Measurements from ENCODE around the gene SELENOO.

Gene SELENOO

DNA sequence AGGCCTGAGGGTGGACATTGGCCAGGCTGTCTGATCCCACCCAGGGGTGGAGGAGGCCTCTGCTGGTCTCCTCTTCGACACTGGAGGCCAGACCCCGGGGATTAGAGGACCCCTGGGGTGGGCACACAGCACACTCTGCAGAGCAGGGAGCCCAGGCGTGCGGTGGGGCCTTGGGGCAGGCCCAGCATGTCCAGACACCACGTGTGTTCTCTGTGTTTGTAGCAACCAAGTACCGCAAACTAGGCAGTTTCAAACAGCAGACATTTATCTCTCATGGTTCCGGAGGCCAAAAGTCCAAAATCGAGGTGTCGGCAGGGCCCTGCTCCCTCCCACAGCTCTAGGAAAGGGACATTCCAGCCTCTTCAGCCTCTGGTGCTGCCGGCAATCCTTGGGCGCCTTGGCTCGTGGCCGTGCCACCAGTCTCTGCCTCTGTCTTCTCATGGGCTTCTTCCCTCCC is 28.8 kb upstream of the SELENOO start:
- DNase-seq (ENCODE audit: low spot score): no peak

DNA sequence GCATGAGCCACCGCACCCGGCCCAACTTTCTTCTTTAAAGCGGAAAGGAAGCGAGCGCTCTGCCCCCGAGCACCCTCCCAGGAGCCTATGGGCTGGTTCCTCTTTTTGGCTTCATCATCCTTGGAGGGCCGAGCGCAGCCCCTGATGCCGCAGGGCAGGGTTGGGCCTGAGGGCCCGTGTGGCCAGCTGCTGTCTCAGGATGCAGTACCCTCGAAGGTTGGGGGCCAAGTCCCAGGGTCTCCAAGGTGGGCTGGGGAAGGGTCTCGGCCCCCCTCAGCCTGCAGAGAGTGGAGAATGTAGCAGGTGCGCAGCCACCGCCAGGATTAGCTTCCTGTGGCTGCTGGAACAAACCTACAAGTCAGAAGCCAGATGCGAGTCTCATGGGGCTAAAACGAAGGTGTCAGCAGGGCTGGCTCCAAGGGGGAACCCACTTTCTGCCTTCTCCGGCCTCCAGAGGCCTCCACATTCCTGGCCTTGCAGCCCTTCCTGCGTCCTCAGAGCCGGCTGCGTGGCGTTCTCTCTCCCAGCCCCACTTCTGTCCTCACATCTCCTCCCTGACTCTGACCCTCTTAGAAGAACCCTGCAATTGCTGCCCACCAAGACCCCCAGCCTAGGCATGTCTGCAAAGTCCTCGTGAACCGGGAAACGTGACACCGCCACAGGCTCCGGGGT is 27.4 kb upstream of the SELENOO start:
- DNase-seq (ENCODE audit: low spot score): no peak

DNA sequence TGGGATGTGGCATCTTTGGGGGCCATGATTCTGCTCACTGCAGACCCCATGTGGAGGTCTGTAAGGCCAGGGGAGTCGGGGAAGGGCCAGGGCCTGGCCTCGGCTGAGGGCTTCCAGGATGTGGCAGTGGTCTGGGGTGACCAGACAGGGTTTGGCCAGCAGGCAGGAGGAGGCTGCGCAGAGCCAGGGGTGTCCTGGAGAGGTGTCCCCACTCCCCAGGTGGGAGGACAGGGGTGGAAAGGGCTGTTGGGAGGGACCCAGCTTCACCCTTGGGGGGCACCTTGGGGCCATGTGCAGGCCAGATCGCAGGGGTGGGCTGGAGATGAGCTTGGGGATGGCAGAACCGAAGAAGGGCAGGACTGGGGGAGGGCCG is 26.8 kb upstream of the SELENOO start:
- no peak for DNase-seq (ENCODE audit: low spot score)

DNA sequence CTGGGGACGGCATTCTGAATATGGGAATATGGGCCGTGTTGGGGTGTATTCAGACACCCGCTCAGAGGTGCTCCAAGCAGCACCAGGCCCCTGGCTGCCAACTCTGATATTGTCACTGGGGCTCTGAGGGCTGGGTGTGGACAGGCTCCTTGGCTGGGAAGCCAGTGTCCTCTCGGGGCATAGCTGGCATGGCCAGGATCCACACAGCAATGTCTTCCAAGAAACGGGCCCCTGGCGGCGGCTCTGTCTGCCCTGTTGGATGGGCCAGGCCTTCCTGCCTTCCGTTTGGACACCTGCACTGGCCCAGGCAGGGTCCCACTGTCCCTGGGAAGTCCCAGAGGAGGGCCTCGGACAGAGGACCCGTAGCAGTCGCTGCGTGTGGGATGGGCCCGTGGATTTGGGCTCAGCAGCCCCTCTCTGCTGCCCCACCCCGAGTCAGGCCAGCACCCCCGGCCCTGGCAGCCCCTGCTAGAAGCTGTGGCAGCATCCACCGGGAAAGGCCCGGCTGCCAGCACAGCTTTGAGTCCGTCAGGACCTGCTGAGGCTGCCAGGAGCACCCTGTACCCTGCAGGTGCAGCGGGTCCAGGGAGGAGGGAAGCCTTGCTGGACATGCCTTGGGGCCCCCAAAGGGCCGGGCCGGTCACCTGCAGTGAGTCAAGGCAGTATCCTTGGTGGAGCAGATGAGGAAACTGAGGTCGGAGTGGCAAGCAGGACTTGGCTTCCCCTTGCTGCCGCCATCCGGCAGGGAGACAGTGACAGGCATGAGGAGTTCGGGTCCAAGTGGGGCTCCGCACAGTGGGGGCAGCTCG is 26.2 kb upstream of the SELENOO start:
- no peak for DNase-seq (ENCODE audit: low spot score)

DNA sequence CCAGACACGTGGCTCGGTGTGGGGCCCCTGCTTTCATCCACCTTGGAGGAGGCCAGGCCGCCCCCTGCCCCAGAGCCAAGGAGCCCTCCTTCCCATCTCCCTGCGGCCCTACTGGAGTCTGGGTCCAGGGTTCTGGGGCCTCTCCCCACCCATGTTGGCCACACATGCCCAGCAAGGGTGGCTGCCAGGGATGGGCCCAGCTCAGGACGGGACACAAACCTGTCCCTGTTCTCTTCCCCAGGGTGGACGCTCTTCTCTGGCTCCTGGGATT is 25.7 kb upstream of the SELENOO start:
- DNase-seq (ENCODE audit: low spot score): no peak

DNA sequence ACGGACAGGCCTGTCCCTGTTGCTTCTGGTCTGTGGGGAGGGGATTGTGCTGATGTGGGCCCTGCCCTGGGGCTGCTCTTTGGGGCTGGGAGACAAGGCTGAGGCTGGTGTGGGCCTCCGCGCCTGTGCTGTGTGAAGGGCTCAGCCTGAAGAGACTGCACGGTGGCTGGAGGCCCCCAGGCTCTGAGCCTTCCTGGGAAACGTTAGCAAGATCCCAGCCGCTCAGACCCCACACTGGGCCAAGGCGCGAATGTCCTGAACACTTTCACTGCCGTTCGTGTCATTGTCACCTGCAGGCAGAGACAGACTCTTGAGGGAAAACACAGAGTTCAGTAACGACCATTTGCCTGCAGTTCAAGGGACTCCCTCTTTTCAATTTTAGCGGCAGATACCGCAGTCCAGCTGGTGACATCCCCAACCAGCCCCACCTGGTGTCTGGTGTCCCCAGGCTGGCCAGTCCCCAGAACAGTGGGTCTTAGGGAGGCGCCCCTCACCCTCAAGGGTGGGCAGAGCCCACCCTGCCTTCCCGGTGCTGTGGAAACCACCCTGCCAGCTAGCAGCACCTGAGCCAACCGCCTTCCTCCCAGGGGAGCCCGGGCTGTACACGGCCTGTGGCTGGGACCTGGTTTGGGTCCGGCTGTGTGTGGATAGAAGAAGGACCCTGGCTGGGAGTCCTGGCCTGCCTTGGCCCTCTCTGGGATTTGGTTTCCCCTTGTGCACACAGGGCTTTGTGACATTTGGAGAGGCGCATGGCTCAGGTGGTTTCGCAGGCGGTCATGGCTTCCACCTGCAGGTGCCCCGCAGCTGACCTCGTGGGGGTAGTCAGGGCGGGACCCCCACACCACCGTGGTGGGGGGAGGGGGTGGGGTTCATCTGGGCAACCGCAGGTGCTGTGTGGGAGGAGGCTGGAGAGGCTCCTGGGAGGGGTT is 24.6 kb upstream of the SELENOO start:
- no peak for DNase-seq (ENCODE audit: low spot score)

DNA sequence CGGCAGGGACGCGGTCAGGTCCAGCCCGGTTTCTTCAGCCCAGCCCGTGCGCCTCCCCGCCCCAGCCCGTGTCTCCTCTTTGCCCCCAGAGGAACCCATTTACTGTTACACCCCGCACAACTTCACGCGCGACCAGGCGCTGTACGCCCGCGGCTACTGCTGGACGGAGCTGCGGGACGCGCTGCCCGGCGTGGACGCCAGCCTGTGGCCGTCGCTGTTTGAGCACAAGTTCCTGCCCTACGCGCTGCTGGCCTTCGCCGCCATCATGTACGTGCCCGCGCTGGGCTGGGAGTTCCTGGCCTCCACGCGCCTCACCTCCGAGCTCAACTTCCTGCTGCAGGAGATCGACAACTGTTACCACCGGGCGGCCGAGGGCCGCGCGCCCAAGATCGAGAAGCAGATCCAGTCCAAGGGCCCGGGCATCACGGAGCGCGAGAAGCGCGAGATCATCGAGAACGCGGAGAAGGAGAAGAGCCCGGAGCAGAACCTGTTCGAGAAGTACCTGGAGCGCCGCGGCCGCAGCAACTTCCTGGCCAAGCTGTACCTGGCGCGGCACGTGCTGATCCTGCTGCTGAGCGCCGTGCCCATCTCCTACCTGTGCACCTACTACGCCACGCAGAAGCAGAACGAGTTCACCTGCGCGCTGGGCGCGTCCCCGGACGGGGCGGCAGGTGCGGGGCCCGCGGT is 23.8 kb upstream of the SELENOO start:
- DNase-seq (ENCODE audit: low spot score): no peak

DNA sequence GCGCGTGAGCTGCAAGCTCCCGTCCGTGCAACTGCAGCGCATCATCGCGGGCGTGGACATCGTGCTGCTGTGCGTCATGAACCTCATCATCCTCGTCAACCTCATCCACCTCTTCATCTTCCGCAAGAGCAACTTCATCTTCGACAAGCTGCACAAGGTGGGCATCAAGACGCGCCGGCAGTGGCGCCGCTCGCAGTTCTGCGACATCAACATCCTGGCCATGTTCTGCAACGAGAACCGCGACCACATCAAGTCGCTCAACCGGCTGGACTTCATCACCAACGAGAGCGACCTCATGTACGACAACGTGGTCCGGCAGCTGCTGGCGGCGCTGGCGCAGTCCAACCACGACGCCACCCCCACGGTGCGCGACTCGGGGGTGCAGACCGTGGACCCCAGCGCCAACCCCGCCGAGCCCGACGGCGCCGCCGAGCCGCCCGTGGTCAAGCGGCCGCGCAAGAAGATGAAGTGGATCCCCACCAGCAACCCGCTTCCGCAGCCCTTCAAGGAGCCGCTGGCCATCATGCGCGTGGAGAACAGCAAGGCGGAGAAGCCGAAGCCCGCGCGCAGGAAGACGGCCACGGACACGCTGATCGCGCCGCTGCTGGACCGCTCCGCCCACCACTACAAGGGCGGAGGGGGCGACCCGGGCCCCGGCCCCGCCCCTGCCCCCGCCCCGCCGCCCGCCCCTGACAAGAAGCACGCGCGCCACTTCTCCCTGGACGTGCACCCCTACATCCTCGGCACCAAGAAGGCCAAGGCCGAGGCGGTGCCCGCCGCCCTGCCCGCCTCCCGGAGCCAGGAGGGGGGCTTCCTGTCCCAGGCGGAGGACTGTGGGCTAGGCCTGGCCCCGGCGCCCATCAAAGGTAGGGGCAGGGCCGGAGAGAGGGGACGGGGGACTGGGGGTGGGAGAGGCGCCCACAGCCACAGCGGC is 23.0 kb upstream of the SELENOO start:
- DNase-seq (ENCODE audit: low spot score): no peak

DNA sequence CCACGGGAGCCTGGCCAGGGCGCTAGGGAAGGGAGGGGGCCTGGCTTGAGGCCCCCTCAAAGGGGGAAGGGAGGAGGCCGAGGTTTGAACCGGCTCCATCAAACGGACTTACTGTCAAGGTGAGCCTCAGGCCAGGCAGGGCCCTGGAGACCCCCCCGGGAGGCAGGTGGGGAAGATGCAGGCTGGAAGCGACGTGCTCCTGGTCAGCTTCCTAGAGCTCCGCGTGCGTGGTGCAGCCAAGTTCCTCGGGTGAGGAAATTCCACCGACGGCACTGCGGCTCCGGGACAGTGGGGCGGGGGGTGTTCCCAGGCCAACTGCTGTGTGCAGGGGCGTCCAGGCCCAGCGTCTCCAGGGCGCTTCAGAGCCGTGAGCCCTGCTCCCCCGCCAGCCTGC is 22.3 kb upstream of the SELENOO start:
- DNase-seq (ENCODE audit: low spot score): no peak

DNA sequence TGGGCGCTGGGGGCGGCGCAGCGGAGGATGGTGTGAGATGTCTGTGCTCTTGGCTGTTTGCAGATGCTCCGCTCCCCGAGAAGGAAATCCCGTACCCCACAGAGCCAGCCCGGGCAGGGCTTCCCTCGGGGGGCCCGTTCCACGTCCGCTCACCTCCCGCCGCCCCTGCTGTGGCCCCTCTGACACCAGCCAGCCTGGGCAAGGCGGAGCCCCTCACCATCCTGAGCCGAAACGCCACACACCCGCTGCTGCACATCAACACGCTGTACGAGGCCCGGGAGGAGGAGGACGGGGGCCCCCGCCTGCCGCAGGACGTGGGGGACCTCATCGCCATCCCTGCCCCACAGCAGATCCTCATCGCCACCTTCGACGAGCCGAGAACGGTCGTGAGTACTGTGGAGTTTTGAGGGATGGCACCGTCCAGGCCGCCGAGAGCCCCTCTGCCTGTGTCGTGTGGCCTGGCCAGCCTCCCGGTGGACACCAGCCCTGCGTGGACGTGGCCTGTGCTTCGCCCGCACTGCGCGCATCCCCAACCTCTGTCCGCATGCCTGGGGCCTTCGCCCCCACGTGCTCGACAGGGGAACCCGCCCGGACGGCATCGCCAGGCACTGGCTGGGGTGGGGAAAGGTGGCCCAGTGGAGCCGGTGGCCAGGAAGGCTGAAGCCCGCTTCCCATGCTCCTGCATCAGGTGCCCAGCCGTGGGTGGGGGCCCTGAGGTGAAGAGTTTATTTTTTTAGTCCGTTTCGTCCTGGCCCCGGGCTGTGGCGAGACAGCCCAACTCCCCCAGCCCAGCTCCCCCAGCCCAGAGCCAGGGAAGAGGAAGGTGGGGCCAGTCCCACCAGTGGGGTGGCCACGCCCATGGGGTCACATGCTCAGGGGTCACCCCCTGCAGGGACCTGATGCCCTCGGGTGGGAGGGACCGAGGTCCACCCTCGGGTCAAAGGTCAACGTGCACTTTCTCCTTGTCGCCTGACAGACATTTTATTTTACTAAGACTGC is 21.6 kb upstream of the SELENOO start:
- no peak for DNase-seq (ENCODE audit: low spot score)

DNA sequence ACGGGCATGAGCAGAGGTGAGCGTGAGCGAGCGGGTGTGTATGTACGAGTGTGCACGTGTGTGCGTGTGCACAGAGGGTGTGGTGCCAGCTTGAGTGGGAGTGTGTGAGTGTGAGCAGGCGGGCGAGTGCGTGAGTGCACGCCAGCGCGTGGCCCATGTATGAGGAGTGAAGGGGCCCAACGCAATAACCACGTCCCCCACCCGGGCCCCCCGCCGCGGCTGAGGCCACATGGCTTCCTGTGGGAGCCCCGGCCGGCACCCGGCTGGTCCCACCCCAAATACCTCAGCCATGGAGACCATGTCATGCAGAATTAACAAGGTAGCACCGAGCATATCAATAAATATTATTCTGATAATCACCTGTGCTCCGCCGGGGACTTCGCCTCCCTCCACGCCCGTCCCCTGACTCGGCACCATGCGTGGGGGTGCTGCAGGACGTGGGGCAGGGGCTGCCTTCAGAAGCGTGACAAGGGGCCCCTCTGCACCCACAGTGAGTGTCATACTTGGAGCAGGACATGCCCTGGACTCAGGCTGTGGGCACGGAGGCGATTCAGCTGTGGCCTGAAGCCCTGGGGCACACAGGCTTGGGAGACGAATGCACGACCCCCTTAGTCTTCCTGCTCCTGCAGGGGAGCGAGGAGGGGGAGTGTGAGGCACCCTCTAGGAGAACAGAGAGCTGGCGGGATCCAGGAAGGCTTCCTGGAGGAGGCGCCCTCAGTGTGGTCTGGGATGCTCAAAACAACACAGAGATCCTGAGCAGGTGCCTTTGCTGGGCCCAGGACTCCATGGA is 20.7 kb upstream of the SELENOO start:
- no peak for DNase-seq (ENCODE audit: low spot score)

DNA sequence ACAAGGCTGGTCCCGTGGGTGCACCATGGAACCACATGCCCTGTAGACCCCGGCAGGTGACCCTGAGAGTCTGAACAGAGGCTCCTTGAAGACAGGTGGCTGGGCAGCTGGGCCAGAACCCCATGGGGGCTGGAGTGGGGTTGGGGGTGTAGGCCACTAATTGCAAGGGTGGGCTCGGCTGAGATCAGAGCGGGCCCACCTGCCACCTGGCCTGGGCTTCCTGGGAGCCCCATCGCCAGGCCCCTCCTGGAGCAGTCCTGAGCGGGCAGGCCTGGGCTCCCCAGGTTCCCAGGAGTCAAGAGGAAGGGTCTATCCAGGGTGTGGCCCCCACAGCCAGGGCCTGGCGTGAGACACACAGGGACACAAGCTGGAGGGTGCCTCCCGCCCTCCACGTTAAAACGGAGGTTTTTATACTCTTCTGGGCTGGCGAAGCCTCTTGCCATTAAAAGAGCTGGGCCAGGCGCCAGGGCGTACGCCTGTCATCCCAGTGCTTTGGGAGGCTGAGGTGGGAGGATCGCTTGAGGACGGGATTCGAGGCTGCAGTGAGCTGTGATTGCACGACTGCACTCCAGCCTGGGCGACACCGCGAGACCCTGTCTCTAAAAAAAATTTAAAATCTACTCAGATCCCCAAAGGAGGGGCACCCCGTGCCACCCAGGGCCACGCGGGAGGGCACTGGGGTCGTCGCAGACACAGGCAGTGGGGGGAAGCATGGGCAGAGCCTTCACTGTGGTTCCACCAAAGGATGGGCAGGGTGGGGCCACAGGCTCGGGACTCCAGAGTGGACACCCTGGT is 19.9 kb upstream of the SELENOO start:
- DNase-seq (ENCODE audit: low spot score): no peak

DNA sequence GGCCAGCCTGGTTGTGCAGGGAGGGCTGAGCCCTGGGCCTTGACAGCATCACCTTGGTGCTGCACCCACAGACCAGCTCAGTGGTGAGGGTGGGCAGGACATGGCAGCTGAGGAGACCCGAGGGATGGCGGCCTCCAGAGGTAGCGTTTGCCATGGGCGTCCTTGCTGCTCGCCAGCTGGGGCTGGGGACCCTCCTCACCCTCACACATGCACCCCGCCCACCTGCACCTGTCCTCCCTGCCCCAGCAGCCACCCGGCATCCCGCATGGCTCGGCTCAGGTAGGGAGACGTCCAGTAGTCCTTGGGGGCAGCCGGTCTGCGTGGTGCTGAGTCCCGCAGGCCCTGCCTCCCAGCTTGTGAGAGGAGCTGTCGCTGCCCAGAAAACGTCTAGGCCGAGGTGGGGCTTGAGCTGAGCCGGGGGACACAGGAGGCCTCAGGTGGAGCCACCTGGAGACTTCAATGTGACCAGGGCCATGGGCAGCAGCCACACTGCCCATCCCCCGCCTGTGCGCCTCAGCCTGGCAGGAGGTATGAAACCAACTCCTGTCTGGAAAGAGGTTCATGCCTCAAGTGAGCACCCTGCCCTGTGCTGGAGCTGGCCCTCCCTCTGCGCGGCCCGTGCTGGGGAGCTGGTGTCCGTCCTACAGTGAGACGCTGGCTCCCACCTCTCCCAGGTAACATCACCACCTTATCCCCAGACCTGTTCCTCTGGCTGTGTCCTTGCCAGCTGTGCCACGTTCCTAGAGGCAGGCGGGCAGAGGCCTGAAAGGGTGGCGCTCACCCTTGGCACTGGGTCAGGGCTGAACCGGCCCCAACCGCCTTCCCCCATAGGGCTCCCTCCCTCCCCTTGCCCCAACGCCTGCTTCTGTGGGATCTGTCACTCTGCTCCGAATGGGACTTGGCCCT is 18.4 kb upstream of the SELENOO start:
- no peak for DNase-seq (ENCODE audit: low spot score)

DNA sequence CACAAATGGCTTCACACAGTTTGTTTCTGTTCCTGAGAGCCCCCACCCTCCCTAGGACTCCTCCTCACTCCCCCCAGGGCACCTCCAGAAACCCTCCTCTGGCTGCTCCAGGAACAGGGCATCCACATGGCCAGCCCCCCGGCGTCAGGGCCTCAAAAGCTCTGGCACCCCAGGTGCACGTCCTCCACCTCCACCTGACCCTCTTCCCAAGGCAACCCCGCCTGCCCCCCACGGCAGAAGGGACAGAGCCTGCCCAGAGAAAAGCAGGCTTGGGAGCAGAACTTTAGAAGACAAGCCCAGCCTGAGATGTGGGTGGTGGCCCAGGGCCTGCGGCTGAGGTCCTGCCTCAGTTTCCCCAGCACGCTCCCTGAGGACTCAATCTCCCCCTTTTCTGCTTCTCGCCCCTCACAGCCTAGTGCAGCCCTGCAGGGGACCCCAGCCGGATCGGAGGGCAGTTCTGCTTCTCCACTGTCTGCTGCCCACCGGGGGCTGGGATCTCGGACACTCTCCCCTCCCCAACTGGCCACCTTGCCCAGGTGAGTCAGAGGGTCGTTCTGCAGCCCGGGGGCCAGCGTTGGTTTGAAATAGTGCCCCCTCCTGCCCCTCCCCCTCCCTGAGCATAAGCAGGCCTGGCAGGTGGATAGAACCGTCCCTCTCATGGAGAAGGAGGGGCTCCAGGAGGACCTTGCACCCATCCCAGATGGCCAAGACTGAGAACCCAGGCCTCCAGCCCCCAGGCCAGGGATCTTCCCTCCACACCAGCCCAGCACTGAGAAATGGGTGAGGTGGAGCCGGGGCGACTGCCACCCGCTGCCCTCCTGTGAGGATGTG is 17.5 kb upstream of the SELENOO start:
- DNase-seq (ENCODE audit: low spot score): no peak

DNA sequence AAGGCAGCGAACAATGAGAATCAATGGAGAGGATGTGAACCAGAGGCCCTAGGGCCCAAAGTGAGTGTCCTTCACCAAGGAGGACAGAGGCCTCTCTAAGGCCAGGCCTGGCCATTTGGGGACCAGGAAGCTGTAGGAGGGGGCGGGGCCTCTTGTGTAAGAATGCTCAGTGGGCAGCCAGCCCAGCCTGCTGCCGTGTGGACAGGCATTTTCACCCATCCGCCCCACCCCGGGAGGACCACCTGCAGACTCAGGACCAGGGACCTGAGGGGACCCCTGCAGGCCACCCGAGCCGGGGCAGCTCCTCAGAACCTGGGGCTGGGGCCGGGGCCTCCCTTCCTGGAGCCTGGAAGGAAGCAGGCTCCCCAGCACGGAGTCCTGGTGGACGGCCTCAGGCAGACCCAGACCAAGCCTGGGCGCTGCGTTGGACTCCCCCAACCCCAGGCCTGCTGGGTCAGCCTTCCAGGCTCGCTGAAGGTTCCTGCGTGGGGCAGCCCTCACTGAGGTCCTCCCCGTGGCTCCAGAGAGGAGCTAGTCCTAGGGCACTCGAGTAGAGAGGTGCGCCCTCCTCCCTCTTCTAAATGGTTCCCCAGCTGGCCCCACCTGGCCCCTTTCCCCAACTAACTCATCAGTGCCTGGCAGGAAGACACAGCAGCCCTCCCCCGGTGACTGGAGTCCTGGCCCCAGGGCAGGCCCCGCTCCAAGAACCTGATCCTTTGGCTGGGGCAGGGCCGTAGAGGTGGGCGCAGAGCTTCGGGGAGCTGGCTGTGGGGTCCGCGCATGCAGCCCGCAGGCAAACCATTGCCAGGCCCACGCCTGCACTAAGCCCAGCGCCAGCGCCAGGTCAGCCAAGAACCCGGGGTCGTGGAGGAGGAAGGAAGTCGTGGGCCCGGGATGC is 16.6 kb upstream of the SELENOO start:
- DNase-seq (ENCODE audit: low spot score): peak; percentile 31

All from pons (tissue), 1 donor.